Measurements from ENCODE around the gene NTM.

The NTM gene

GRCh38 chr11:131572423-131572822, 202.0 kb downstream of the NTM start:
- DNase-seq, result no peak

- no peak for DNase-seq
Observed at GRCh38 chr11:131579932-131580387, 209.5 kb downstream of the NTM start.

GRCh38 chr11:131580476-131580875, 210.1 kb downstream of the NTM start:
- no peak for DNase-seq

- DNase-seq, result no peak
Observed at GRCh38 chr11:131581046-131581445, 210.6 kb downstream of the NTM start.

GRCh38 chr11:131582021-131582525, 211.7 kb downstream of the NTM start:
- no peak for DNase-seq

- DNase-seq, result no peak
Observed at GRCh38 chr11:131583421-131583820, 213.0 kb downstream of the NTM start.

- no peak for DNase-seq
Observed at GRCh38 chr11:131583938-131584337, 213.5 kb downstream of the NTM start.

GRCh38 chr11:131584785-131585592, 214.6 kb downstream of the NTM start:
- DNase-seq, result no peak

GRCh38 chr11:131588057-131588456, 217.6 kb downstream of the NTM start:
- DNase-seq, result no peak

- DNase-seq, result no peak
Observed at GRCh38 chr11:131591051-131591461, 220.6 kb downstream of the NTM start.

- no peak for DNase-seq
Observed at GRCh38 chr11:131592152-131592551, 221.7 kb downstream of the NTM start.

- DNase-seq, result no peak
Observed at GRCh38 chr11:131592734-131593133, 222.3 kb downstream of the NTM start.

GRCh38 chr11:131593301-131593700, 222.9 kb downstream of the NTM start:
- no peak for DNase-seq

GRCh38 chr11:131595797-131596196, 225.4 kb downstream of the NTM start:
- no peak for DNase-seq

- no peak for DNase-seq
Observed at GRCh38 chr11:131597890-131598289, 227.5 kb downstream of the NTM start.

- no peak for DNase-seq
Observed at GRCh38 chr11:131598305-131598704, 227.9 kb downstream of the NTM start.

- no peak for DNase-seq
Observed at GRCh38 chr11:131599285-131599684, 228.9 kb downstream of the NTM start.

GRCh38 chr11:131600628-131601027, 230.2 kb downstream of the NTM start:
- DNase-seq, result peak; percentile 60

- DNase-seq, result no peak
Observed at GRCh38 chr11:131601586-131601985, 231.2 kb downstream of the NTM start.

- DNase-seq, result no peak
Observed at GRCh38 chr11:131602431-131602830, 232.0 kb downstream of the NTM start.

GRCh38 chr11:131606811-131607335, 236.5 kb downstream of the NTM start:
- DNase-seq, result no peak

- no peak for DNase-seq
Observed at GRCh38 chr11:131609337-131609736, 238.9 kb downstream of the NTM start.

- DNase-seq, result no peak
Observed at GRCh38 chr11:131609921-131610320, 239.5 kb downstream of the NTM start.

- DNase-seq, result no peak
Observed at GRCh38 chr11:131611322-131611721, 240.9 kb downstream of the NTM start.

All from left hindlimb (tissue), 1 donor.